GM11168 (cell line): ENCODE results near the gene KIF5C.

ENCODE experiments used
- in situ Hi-C: fragments of 300-500 bp; cut with MboI; formaldehyde crosslinking; loops from one replicate; pipeline ENCODE4 v1.12.0; 2022; ENCODE audit warnings: low sequenced_read_pairs; ENCODE audit not compliant: unreplicated experiment

The KIF5C gene

GRCh38 chr2:149004836-149005235 is 129.8 kb downstream of the KIF5C start:
- in situ Hi-C loops: no loop called here

GRCh38 chr2:149005471-149006077 is 130.5 kb downstream of the KIF5C start:
- in situ Hi-C loops: no loop called here

DNA sequence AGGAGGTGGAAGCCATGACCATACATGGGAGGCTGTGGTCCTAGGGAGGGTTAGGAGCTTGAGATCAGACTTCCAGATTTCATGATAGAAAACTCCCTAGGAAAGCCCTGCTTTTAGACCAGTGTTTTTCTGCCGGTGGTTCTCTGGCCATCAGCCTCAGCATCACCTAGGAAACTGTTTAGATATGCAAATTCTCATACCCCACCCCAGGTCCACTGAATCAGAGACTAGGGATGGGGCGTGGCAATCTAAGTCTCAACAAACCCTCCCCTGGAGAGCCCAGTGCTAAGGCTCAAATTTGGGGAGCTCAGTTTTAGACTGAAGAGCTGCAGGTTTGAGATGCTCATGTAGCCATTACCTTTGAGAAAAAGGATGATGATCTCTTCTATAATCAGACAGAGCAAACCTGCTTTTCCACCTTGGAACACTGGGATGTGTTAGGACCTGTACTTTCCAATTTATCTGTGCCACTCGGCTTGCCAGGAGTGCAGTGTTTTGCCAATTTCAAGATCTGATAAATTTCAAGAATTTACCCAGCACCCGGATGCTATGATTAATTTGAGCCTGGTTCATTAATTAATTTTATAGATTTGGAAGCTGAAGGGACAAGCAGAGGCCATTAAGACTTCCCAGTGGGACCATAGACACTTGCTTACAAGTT is 132.0 kb downstream of the KIF5C start:
- in situ Hi-C loops: no loop called here

DNA sequence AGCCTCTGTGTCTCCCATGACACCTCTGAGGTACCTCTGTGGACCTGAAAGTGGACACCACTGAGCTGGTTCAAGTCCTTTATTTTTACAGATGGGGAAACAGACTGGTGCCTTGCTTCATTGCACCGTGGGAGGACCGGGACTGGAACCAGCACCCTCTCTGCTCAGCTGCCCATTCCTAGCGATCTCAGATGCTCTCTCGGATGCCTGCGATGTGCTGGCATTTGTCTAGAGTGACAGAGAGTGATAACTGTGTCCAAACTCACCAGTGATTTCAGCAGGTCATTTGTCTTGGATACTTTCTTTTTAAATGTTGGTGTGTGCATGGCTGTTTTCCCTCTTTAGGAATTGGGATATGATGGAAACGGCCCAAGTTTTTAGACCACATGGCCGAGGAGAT is 133.4 kb downstream of the KIF5C start:
- in situ Hi-C loops: no loop called here

DNA sequence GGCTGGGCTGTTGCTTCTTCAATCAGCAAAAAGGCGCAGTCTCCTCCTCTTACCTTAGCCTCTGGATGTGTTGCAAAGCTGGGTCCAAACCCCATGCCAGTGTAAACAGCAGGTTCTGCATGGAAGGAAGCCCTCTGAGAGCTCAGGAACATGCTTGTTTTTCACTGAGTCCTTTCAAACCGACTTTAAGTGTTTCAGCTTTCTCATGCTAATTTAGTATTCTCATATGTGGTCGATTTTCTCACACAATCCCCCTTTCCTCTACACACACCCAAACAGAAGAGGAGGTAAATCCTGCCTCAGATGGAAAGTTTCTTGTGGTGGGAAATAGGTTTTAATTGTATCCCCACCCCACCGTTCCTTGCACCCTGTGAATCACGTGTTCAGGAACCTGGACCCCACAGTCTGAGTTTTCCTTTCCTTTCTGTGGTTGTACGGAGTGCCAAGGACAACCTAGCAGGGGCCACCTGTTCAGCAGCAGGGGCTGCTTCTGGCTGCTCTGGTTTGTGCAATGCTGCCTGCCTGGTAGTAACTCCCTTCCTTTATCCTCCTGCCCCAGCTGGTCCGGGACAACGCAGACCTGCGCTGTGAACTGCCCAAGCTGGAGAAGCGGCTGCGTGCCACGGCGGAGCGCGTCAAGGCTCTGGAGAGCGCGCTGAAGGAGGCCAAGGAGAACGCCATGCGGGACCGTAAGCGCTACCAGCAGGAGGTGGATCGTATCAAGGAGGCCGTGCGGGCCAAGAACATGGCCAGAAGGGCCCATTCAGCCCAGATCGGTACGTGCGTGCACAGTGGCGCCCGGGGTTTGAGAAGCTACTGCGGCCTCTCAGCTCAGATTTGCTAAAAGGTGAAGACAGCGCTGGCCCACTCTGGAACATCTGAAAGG is 134.8 kb downstream of the KIF5C start:
- in situ Hi-C loops: no loop called here

- in situ Hi-C loops: no loop called here
Measured at GRCh38 chr2:149012545-149012944, 137.5 kb downstream of the KIF5C start.

GRCh38 chr2:149015501-149015900 is 140.5 kb downstream of the KIF5C start:
- in situ Hi-C loops: loop anchor here (5.0 kb wide), 1 partner anchor 547 kb away; no protein-coding TSS in a partner anchor

- in situ Hi-C loops: loop anchor here (5.0 kb wide), 1 partner anchor 546 kb away; no protein-coding TSS in a partner anchor
Measured at GRCh38 chr2:149015926-149016563, 141.0 kb downstream of the KIF5C start.

GRCh38 chr2:149017116-149017985 is 142.3 kb downstream of the KIF5C start:
- in situ Hi-C loops: loop anchor here (5.0 kb wide), 1 partner anchor 545 kb away; no protein-coding TSS in a partner anchor

DNA sequence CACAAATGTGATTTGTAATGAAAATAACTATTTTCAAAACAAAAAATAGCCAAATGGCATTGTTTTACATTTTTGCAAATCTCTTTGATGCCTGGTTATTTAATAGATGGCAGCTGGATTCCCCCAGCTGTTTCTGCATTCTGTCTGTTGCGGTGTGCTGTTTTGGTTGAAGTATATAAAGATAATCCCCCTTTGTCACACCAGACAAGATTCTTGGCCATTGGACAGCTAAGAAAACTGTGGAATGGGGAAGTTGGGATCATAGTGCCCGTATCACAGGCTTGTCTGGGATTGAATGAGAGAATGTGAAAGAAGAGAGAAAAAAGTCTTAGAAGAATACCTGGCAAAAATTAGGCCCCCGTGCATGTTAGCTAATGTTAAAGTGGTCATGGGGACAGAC is 144.0 kb downstream of the KIF5C start:
- in situ Hi-C loops: loop anchor here (5.0 kb wide), 1 partner anchor 543 kb away; no protein-coding TSS in a partner anchor

DNA sequence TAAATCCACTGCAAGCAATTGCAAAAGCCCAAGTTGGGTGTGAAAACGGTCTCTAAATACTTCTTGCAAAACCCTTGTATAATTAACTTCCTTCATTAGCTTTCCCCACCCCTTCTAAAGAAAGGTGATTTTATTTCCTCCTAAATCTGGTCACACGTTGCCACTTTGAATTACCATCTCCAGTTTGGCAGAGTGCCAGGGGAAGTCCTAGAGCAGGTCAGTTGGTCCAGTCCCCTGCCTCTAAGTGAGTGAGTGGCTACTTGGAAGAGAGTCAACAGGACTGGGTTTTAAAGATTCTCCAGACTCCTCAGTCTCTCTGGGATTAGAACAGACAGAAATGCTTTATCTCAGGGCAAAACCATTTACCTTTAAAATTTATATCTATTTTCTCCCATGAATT is 144.7 kb downstream of the KIF5C start:
- in situ Hi-C loops: loop anchor here (5.0 to 10.0 kb wide), 2 partner anchors 305 to 543 kb away; no protein-coding TSS in a partner anchor

- in situ Hi-C loops: loop anchor here (10.0 kb wide), 1 partner anchor 304 kb away; no protein-coding TSS in a partner anchor
Measured at GRCh38 chr2:149020432-149020851, 145.4 kb downstream of the KIF5C start.

DNA sequence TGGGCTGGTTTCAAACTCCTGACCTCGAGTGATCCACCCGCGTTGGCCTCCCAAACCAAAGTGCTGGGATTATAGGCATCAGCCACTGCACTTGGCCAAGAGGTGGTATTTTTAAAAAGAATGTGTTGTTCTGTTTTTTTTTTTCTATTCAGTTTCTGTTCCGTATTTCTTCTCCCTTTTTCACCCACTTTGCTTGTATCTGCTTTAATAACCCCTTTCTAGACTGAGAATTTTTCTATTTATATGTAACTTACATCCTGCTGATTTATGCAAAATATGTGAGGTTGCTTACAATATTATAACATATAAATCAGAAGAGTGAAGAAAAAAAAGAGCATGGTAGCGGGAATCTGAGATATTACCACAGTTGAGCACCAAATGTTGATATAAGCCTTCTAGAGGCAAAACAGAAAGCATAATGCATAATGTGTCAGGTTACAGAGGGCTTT is 146.3 kb downstream of the KIF5C start:
- in situ Hi-C loops: loop anchor here (10.0 kb wide), 1 partner anchor 304 kb away; no protein-coding TSS in a partner anchor

DNA sequence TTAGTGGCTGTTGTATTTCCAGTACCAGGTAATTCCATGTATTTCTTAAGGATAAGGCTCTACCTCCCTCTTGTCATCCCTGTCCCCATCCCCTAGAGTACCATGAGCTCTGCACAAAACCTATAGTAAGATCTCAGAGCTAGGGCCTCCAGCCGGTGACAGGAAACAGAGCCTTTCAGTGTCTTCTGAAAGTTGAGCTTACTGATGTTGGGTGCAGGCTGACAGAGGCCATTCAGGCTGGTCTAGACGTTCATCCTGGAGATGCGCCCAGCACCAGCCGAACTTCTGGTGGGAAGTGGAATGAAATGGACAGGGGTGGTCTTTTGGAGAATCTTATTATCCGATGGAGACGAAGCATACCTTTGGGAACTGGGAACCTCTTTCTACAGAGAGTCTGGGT is 146.7 kb downstream of the KIF5C start:
- in situ Hi-C loops: loop anchor here (10.0 kb wide), 1 partner anchor 303 kb away; no protein-coding TSS in a partner anchor

DNA sequence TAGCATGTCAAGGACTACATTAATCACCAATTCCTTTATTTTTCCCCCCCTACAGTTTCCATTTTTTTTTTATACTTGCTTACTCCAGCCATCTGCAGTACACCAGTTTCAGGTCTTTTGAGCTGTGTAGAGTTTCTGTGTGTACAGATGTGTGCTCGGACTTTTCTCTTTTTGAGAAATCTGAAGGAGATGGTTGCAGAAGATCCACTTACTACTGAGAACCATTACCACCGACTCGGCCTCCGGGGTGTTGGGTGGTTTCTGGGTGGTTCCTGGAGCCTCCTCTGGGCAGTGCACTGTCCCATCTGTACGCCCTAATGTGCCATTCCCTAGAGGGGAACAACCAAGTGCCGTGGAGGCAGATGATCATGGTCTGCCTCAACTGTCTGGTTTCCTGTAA is 148.1 kb downstream of the KIF5C start:
- in situ Hi-C loops: loop anchor here (10.0 kb wide), 1 partner anchor 302 kb away; no protein-coding TSS in a partner anchor

DNA sequence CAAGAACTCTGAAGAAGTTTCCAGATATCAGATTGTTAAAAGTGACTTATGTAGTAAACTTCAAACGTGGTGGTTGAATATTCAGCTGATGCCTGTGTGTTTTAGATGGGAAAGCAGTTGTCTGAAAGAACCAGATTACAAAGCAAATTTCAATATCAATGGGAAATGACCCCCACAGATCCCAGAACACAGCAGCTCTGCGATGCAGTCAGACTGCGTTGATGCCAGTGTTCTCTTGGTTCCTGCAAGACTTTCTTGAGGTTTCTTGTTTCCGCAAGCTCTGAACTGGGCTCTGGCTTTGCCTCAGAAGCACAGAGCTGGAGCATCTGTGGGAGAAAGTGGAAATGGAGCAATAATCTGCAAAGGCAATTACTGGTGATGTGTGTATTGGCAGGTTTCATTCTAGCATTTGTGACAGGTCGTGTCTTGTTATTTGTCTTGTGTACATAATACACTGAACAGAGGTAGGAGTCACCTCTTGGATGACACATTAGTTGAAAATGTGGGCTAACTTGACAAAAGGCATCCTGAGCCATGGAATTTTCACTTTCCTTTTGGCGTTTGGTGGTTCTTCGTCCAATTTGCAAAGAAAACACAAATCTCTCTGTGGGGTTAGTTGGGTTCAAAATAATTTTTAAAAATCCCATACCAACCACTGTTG is 152.7 kb downstream of the KIF5C start:
- in situ Hi-C loops: loop anchor here (10.0 kb wide), 1 partner anchor 297 kb away; no protein-coding TSS in a partner anchor

GRCh38 chr2:149028377-149028776 is 153.3 kb downstream of the KIF5C start:
- in situ Hi-C loops: loop anchor here (10.0 kb wide), 1 partner anchor 296 kb away; no protein-coding TSS in a partner anchor

DNA sequence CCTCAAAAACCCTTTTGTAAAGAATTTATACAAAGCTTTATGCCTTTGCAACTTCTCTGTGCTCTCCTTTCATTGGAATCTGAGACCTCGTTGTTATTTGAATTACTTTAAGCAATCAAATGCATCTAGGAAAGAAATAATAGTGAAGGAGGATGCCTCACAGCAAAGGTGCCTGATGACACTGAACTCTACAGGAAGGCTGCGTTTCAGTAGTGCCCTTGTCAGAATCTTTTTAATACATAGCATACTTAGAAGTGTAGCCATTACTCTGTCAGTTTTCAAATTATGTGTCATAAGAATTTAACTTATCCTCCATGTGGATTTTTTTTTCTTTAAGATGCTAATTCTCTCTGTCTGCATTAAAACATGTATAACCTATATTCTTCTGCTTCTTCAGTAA is 153.9 kb downstream of the KIF5C start:
- in situ Hi-C loops: loop anchor here (10.0 kb wide), 1 partner anchor 296 kb away; no protein-coding TSS in a partner anchor
